Endometrial microvascular endothelial cells (primary cell): ENCODE measurements around the gene ACKR2. TPM values are rescaled to one million over a fixed set of nuclear protein-coding genes. Genes with fewer than 3 reads are reported as not detected.

Source experiments
- in situ Hi-C: cut with HindIII; loops from 2 replicates; pipeline ENCODE4 v1.10.0; 2017; ENCODE audit warnings: low sequenced_read_pairs, low pct_unique_long_range_greater_than_20kb; ENCODE audit errors: inconsistent ontology term
- total RNA-seq: library from RNA; depleted of rRNA; stranded (reverse); fragments of >200 nt; gene quantifications from one replicate; pipeline ENCODE4 v1.2.3, GENCODE V29; 2015; ENCODE audit errors: inconsistent ontology term

ACKR2 gene
- total RNA-seq, 1 donor from 2014 or later = not detected

DNA sequence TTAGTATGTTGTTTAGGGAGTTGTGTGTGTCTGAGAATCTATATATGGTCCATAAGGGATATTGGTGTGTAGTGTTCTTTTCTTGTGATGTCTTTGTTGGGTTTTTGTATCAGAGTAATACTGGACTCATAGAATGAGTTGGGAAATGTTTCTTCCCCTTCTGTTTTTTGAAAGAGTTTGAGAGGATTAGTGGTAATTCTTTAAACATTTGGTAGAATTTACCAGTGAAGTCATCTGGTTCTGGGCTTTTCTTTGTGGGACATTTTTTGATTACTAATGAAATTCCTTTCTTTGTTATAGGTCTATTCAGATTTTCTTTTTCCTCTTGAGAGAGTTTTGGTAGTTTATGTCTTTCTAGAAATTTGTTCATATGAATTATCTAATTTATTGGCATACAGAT lies 16.9 kb downstream of the ACKR2 start:
- in situ Hi-C loops = no loop called here

DNA sequence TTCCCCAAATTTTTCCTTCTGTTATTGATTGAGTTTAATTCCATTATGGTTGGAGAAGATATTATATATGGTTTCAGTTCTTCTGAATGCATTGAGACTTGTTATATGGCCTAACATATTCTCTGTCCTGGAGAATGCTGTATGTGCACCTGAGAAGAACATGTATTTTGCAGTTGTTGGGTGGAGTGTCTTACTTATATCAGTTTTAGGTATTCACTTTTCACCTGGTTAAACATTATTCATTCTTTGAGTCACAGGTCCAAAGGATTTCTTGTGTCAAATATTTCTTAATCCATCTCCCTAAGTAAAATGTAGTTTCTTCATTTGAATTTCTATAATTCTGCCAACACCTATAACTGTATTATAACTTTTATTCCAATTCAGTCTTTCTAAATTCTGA lies 17.8 kb downstream of the ACKR2 start:
- in situ Hi-C loops = no loop called here

DNA sequence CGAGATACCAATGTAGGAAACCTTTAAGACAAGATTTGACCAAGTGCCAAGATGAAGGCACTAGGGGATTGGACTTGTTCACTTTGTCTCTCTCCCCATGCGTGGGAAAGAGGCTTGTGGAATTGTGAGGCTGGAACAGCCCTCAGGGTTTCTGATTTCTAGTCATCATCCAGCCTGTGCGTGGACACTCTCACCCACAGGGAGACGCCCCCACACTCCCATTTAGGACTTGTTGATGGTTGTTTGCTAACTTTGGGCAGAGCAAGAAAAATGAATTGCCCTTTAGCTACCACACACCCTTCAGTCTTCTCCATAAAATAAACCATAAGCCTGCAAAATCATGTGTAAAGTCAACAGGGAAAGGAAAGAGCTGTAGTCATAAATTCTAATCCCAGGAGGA lies 18.4 kb downstream of the ACKR2 start:
- in situ Hi-C loops = no loop called here

DNA sequence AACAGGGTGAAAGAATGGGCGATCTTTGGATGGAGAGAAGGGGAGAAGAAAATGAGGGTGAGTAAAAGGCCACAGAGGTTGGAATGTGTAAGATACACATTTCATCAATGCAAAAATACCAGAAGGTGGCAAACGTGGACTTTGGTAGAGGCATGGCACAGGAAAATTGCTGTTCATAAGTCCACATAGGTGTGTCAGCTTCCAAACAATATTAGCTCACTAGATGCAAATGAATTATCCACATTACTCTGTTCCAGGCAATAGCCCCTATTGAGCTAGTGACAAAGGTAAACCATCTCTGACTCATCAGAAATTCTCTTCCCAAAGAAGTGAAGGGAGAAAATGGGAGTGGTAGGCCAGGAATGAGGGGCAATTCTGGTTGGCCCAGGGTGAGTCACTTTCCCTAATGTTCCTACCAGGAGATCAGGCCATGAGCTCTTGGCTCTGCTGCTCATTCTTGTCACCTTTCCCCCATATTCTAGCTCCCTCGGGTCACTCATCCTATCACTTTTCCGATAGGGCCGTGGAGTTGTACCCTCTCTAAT lies 19.9 kb downstream of the ACKR2 start:
- in situ Hi-C loops = no loop called here

DNA sequence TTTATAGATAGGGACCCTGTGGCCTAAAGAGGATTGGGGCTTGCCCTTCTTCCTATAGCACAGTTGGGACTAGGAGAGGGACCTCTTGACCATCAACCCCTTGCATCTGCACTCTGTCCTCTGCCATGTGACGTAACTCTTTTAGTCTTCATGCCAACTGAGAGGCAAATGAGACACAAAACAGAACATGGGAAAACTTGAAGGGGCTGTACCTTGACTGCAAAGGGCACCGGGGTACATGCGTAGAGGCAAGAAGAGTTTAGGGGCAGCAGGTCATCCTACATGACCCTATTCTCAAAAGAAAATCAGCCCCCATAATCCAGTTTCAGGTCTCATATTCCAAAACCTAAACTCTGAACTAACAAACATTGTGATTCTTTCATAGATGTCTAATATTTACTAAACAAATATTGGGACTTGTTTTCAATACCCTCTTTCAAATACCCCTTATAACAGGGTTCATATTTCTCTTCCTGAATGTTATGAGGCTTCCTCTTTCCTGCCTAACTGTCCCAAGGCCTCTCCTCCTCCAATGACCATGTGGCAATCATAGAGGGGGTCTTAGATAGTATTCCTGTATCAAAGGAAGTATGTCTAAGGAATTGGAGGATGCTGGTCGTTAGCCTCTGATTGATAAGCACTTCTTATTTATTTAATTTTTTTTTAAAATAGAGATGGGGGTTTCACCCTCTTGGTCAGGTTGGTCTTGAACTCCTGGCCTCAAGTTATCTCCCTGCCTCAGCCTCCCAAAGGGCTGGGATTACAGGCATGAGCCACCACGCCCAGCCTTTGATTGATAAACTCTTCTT lies 20.6 kb downstream of the ACKR2 start:
- in situ Hi-C loops = no loop called here

DNA sequence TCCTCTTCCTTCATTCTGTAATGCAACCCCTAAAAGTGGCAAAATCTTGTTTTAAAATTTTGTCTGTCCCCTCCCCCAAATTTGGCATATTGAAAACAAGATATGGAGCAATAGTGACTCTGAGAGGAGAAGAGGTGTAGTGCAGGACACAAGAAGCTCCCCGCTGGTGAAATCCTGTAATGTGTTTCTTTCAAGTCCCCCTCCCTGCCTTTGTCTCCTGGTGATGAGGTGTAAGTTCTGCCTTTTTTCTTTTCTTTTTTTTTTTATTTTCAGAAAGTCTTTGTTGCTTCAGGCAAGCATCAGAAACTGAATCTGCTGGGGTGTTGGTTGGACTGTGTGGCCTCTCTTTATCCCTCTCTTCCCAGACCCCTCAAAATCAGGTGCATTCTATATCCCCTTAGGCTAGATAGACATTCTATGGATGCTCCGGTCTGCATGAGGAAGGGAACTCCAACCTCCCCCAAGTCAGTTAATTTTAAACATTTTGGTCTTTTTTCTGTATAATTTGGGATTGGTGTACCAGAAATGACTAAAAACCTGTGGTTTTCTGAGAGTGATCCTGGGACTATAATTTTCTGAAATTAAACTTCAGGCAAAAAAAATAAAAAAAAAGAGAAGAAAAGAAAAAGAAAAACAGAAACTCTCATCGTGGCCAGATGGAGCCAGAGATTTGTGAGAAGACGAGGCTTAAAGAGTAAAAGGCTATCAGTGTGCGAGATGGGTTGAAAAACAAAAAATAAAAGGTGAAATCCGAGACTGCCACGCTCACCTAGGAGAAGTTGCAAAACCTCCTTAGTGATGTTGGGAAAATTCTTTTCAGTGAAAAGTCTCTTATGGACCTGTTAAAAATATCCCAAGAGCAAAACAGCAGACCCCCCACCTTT lies 21.4 kb downstream of the ACKR2 start:
- in situ Hi-C loops = no loop called here

DNA sequence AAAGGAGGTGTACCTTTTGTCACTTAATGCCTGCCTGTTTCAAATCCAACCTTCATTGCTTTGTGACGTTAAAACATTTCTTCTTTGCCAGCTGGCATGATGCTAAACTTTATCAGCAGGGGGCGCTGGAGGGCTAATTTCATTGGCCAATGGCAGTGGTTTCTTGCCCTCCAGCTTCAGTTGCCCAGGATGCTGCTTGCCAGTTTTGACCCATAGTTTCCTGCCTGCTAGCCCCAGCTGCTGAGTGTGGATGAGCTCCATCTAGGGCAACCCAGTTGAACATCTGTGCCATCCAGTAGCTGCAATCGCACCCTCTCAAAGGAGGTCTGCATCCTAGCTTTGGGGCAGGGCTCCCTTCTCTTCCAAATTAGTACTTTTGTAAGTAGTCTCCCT lies 22.1 kb downstream of the ACKR2 start:
- in situ Hi-C loops = no loop called here

DNA sequence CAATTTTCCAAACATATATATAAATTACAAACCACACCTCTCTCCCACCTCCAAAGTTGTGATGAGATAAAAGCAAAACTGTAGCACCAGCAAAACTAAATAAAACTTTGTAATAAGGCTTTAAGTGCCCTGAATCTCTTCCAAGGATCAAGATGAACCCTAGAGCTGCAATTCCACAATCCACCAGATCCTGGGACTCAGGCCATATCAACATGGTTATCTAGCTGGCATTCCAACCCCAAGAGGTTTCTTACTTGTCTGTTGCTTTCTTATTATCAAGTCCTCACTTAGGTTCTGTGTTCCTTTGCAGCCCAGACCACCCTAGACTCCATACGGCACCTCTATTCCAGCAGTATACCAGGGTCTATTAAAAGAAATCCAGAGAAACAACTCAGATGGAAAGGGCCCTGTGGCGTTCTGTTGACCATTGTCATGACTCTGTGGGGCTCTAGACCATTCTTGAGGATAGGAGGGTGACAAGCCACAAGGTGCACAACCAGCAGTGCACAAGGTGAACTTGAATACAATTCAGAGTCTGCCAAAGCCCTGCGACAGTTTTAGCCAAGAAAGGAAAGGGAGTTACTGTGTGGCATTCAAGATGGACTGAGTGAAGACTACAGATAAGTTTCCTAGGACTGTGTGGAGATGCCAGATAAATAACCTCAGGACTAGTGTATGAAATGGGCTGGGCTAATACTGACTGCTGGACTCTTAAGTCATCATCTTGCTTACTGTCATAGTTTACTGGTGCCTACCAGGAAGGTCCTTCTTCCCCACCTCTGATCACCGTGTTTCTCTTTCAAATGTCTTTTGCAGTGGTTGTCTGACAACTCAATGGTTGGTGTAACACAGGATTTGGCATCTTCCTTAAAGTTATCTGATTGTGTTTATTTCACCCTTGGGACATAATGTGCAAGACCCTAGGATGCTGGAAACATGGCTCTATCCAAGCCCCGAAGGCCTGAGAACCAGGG lies 27.2 kb downstream of the ACKR2 start:
- in situ Hi-C loops = no loop called here

DNA sequence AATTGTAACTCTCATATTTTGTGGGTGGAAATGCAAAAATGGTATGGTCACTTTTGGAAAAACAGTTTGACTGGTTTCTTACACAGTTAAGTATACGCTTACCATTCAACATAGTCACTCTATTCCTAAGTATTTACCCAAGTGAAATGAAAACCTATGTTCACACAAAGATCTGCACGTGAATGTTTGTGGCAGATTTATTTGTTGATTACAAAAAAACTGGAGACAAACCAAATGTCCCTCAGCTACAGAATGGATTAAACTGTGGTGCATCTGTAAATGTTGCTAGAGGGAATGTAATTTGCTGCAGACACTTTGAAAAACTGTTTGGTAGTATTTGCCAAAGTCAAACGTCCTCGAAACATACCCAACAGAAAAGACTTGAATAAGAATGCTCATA lies 29.3 kb downstream of the ACKR2 start:
- in situ Hi-C loops = no loop called here

DNA sequence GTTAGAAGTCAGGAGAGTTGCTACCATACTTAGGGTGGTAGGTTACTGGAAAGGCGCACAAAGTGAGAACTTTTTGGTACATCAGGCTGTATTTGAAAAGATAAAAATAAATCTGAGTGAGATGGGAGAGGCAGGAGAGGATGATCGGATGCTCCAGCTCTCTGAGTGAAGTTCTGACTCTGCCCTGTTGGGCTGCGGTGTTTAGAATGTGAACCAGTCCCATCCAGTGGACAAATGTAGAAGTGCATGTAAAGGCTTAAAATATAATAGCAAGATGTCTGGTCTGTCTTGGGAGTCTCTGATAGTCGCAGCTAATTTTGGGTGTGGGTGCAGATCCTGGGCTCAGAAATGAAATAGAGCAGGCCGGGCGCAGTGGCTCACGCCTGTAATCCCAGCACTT lies 30.4 kb downstream of the ACKR2 start:
- in situ Hi-C loops = no loop called here

DNA sequence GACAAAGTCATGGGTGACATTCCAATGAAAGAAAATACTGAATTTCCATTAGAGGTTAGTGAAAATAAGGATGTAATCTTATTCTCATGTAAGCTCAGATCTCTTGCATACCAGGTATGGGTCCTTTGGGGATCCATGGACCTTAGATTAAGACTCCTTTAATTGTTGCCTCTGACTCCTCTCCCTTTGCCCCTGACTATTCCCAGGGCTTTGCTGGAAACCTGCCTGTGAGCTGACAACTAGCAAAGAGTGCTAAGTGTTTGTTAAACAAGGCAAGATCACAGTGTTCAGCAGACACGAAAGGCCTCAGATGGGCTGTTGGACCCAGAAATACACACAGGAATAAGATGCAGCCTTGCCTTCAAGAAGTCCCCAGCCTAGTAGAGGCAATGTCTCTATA lies 32.1 kb downstream of the ACKR2 start:
- in situ Hi-C loops = no loop called here

DNA sequence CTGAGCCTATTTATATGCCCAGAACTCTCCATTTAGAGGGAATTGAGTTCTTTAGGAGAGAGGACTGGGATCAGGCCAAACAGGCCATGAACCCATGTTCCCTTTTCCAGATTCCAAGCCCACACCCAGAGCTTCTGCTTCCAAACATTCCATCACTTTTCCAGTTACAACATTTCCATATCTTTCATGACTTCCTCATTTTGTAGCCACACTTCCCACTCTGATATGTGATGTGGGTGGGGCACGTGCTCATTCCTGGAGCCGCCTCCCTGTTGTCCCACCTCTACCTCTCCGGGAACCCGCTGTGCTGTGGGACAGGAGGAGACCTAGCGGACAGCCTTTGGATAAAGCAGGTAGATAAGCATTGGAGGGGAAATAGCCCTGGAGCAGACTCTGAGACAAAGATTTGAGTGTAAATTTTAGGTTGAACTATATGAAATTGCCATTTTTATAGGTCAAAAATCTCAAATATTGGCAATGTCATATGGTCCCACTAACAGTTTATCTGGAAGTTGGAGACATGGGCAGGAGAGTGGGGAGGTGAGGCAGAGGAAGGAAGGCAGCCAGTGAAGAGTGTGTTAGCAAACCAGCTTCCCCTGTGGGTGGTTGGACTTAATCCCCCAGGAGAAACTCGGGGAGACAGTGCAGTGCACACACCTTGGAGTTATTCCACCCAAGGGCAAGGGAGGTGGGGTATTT lies 34.6 kb downstream of the ACKR2 start:
- in situ Hi-C loops = no loop called here

DNA sequence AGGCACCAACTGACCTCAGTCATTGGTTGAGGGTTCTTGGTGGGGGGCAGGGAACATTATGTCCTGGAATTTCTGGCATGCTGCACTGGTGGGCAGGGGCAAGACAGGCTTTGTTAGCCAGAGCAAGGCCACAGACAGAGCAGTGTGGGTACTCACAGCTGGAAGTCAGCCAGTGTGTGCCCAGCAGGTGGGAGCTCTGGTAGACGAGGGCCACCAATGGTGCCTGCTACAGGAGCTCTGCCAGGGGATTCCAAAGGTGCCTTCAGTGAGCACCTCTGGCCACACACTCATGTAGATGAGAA lies 35.1 kb downstream of the ACKR2 start:
- in situ Hi-C loops = no loop called here

DNA sequence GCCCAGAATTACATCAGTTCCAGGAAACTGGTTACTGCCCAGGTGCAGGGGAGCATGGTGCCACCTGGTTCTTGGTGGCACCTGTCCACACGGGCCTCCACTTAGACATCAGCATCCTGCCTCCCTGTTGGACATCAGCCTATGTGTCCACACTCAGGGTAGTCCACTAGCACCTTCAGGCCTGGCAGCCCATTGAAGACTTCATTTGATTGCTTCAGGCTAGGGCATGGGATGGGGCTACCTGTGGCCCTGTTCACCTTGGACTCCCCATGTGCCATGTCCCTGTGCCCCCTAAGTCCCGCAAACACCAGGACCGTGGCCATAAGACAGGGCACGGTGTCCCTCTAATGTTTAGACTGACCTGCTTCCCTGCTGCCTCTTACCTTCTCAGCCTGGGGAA lies 35.6 kb downstream of the ACKR2 start:
- in situ Hi-C loops = no loop called here

DNA sequence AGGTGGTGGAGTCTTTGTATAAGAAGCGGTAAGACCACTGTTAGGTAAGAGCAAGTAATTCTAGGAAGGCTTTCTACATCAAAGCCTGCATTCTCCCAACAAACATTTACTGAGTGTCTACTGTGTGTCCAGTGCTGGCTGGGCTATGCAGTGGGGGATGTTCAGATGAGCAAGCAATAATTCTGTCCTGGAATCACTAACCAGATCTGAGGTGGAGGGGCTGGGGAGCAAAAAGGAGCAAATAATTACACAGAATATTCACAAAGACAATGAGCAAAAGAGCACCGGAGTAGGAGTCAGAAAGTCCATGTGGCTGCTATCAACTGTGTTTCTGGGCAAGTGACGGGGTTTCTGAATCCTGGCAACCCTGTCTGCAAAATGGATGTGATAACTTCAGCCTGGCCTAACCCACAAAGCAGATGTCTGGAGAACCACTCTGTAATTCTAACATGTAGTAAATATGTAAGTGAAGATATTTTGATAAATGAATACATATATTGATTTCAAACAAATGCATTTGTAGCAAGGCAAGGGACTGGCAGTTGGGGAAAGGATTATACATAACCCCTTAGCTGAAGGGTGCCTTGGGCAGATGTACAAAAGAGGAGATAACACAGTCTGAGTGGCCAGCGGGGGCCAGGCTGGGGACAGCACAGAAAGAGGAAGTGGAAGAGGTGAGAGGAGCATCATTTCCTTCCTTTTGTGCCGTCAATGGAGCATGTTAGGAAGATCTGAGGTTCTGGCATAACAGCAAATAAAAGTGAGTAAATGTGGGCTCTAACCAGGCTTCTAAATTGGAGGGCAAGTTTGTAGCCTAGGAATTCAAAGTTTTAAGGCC lies 37.7 kb downstream of the ACKR2 start:
- in situ Hi-C loops = no loop called here

DNA sequence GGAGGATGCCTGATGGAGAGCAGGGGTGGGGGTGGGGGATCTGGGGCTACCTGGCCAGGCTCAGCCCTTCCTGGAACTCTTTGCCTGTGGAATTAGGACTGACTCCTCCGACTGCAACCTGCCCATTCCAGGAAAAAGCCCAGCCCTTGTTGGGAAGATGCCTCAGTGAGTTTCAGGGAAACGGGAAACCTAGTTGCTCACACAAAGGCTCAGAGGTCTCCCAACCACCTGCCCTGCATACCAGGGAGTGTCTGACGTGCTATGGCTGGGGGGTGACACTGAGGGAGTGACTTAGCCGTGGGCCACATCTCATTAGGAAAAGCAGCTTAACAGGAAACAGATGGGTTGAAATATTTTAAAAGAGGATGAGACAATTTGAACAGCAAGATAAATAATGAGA lies 38.5 kb downstream of the ACKR2 start:
- in situ Hi-C loops = no loop called here

DNA sequence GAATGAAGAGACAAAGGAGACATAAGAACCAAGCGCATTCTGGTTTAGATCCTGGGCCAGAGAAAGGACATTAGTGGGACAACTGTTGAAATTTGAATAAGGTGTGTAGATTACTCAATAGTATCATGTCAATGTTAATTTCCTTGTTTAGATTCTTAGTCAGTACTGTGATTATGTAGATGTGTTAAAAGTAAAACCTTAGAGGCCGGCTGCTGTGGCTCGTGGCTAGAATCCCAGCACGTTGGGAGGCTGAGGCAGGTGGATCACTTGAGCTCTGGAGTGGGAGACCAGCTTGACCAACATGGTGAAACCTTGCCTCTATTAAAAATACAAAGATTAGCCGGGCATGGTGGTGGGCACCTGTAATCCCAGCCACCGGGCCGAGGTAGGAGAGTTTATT lies 39.8 kb downstream of the ACKR2 start:
- in situ Hi-C loops = no loop called here

DNA sequence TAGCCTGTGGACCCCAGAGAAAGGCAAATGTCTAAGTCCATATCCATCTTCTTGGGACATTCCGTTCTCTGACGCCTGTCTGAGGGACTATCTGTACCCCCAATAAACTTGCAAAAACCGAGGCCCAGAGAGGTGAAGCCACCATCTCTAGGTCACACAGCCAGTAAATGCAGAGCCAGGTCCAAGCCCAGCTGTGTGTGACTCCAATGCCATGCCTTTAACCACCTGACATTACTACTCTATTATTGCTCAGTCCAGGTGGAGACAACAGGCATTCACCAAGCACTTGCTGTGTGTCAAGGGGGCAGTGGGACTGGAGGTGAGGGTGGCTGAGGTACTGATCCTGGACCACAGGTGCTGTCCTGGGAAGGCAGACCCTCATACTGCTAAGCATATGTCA lies 41.0 kb downstream of the ACKR2 start:
- in situ Hi-C loops = no loop called here
